Heart left ventricle (tissue), 16 donors: ENCODE results near the gene DOK5. TPM values are rescaled to one million over a fixed set of nuclear protein-coding genes. Genes with fewer than 3 reads are reported as not detected.
A peak's percentile ranks its signal among the peaks of the same experiment; 100 is the strongest.

Experiments used
- ATAC-seq, 4 donors: fragments of 200-7000 bp; cut with Tn5 transposase; one replicate each; pipeline ENCODE4 v1.9.1; 2020 to 2022; ENCODE audit warnings: moderate library complexity in 4 of 4, mild to moderate bottlenecking in 3 of 4, moderate number of reproducible peaks in 1 of 4
- DNase-seq, 5 donors: peaks; one replicate each; pipeline ENCODE4 v3.0.0-alpha.2; 2020
- H3K27ac ChIP-seq, 12 donors: fragments of 200-600 bp; sonication (generic) in 4 of 12; one replicate each; pipeline versions ENCODE4 v1.5.0 to v1.8.0; 2016 to 2022; ENCODE audit warnings: mild to moderate bottlenecking in 2 of 12
- H3K27me3 ChIP-seq, 9 donors: fragments of 200-600 bp; sonication (generic) in 2 of 9; one replicate each; pipeline versions ENCODE4 v1.5.1 to v1.8.0; 2016 to 2022; ENCODE audit warnings: mild to moderate bottlenecking in 3 of 9
- H3K36me3 ChIP-seq, 9 donors: fragments of 200-600 bp; sonication (generic) in 2 of 9; one replicate each; pipeline versions ENCODE4 v1.5.0 to v1.8.0; 2018 to 2022; ENCODE audit warnings: mild to moderate bottlenecking in 2 of 9
- H3K4me1 ChIP-seq, 12 donors: fragments of 200-600 bp; sonication (generic) in 4 of 12; one replicate each; pipeline versions ENCODE4 v1.5.0 to v1.8.0; 2016 to 2022; ENCODE audit warnings: mild to moderate bottlenecking in 3 of 12
- H3K4me3 ChIP-seq, 12 donors: fragments of 200-600 bp; sonication (generic) in 4 of 12; one replicate each; pipeline versions ENCODE4 v1.5.0 to v1.8.0; 2017 to 2022; ENCODE audit warnings: mild to moderate bottlenecking in 9 of 12, moderate library complexity in 4 of 12
- H3K9me3 ChIP-seq, 12 donors: fragments of 200-600 bp; sonication (generic) in 4 of 12; one replicate each; pipeline versions ENCODE4 v1.5.0 to v1.8.0; 2016 to 2022; ENCODE audit warnings: mild to moderate bottlenecking in 1 of 12
- CTCF ChIP-seq, 12 donors: fragments of 200-600 bp; sonication (generic) in 4 of 12; IDR thresholded peaks; one replicate each; pipeline versions ENCODE4 v1.5.0 to v1.8.0; 2018 to 2022; ENCODE audit warnings: antibody characterized with exemption in 12 of 12, mild to moderate bottlenecking in 5 of 12
- POLR2A ChIP-seq, 2 donors: fragments of 450-650 bp; IDR thresholded peaks; one replicate each; pipeline ENCODE4 v1.6.1; 2017; ENCODE audit warnings: antibody characterized with exemption in 2 of 2, mild to moderate bottlenecking in 2 of 2, moderate library complexity in 2 of 2
- WGBS, 4 donors: extraction: QIAGEN DNeasy Blood & Tissue Kit in 2 of 4; methylation state at CpG; one replicate each; pipeline versions ENCODE4 v1.1.5 to v1.1.7; 2013 to 2018; 5-methylcytosine and 5-hydroxymethylcytosine counted together
- intact Hi-C, 10 donors: fragments of 100-400 bp; cut with DNase I; formaldehyde crosslinking; loops; one replicate each; pipeline versions ENCODE4 v1.11.1 to v1.14.2; 2022
- polyA plus RNA-seq, 2 donors: library from polyadenylated mRNA; stranded (reverse); fragments of 200-250 nt; gene quantifications; one replicate each; pipeline ENCODE4 v1.2.3, GENCODE V29; 2013
- total RNA-seq, 9 donors: library from RNA; depleted of rRNA in 2 of 9; stranded (reverse); fragments of >200 nt in 2 of 9; fragmentation: NEBNext Ultra II Directional in 3 of 9; extraction: Animal tissue kit (Norgen Biotek cat#: 25700) in 3 of 9; gene quantifications; one replicate each; pipeline versions ENCODE4 v1.1.0 to v1.2.4, GENCODE V29; 2016 to 2023
- donor health status: ischemic (EF 13 %, LVEDD 7.1; RV severe dilation, severe dysfunction).
- donor health status: healthy with polysubstance abuse.
- donor health status: DM: no; HTN: yes; CAD: no.
- donor health status: DM: no; HTN: no; CAD: no.
- donor health status: ischemic (EF 25% LVEDD 6.9; RV normal size, moderate dysfunction).
- donor health status: ischemic (EF 25% LVEDD 5.7; RV mildly dilated, moderate dysfunction).
- donor health status: healthy.
- donor health status: DM: yes; HTN: yes; CAD: no.
- donor health status: ischemic (EF 35%, LVEDD 5.7; RV mildly dilated, moderate dysfunction).
- donor health status: nonischemic (EF 11% LVEDD 7.7; RV severe dilation, severe dysfunction).
- donor health status: DM: yes; HTN: yes; CAD: no.
- donor health status: PGD.
- donor health status: ischemic (EF 29% LVEDD 5.4; RV normal size, mild dysfunction).
- donor health status: nonischemic (EF 23%, LVEDD 6.1; RV moderate dilation, normal function).

The DOK5 gene
- total and polyA plus RNA-seq, 11 donors: 3.4 to 23.5 (median 6.4) TPM

- no peak for ATAC-seq
- intact Hi-C loops: loop anchor here in 6 of 10 donors (5.0 to 10.0 kb wide), 3 partner anchors 714 to 1662 kb away; no protein-coding TSS in a partner anchor
- H3K36me3 ChIP-seq: no peaks in the 10 kb centered on the region
- WGBS, 4 donors: 40 to 44% (median 41%) methylated on average over 5 of the region's 5 CpGs
- peaks cover 0 to 45% (median 2%) of the 10 kb centered on the region in 9 donors for H3K27me3 ChIP-seq
- H3K9me3 ChIP-seq: no peaks in the 10 kb centered on the region
- H3K27ac ChIP-seq: no peak overlapping the region
- TF ChIP-seq POLR2A (IDR thresholded peaks at IDR 0.05) (no peak), CTCF (IDR thresholded peaks at IDR 0.05) (no peak)
- H3K4me1 ChIP-seq: peaks cover 0 to 3% (median 0%) of the 10 kb centered on the region in 12 donors
- no peak overlapping the region for H3K4me3 ChIP-seq
- no peak for DNase-seq
Measured at GRCh38 chr20:54680439-54680838, 205.0 kb downstream of the DOK5 start.

GRCh38 chr20:54680872-54681619, 205.7 kb downstream of the DOK5 start:
- DNase-seq: peak in 1 of 5 donors; percentile 27
- Histone ChIP-seq H3K36me3 (no peaks in the 10 kb centered on the region), H3K27me3 (peaks cover 0 to 49% (median 2%) of the 10 kb centered on the region in 9 donors), H3K4me3 (no peak overlapping the region), H3K4me1 (peaks cover 0 to 3% (median 0%) of the 10 kb centered on the region in 12 donors), H3K9me3 (no peaks in the 10 kb centered on the region), H3K27ac (no peak overlapping the region)
- WGBS, 4 donors: 18 to 22% (median 19%) methylated on average over 14 of the region's 14 CpGs
- TF ChIP-seq CTCF (IDR thresholded peaks at IDR 0.05): peak; percentile 37 to 69 (median 60)
- no peak for TF ChIP-seq POLR2A (IDR thresholded peaks at IDR 0.05)
- no peak for ATAC-seq
- intact Hi-C loops: loop anchor here in 6 of 10 donors (5.0 to 10.0 kb wide), 3 partner anchors 714 to 1661 kb away; no protein-coding TSS in a partner anchor

- peaks cover 0 to 3% (median 0%) of the 10 kb centered on the region in 12 donors for H3K4me1 ChIP-seq
- no peaks in the 10 kb centered on the region for H3K9me3 ChIP-seq
- intact Hi-C loops: loop anchor here in 6 of 10 donors (5.0 to 10.0 kb wide), 3 partner anchors 713 to 1660 kb away; no protein-coding TSS in a partner anchor
- ATAC-seq (no peak), DNase-seq (no peak)
- 33 to 44% (median 36%) methylated on average over 6 of the region's 6 CpGs for WGBS, 4 donors
- H3K27me3 ChIP-seq: peaks cover 0 to 49% (median 2%) of the 10 kb centered on the region in 9 donors
- H3K27ac ChIP-seq: no peak overlapping the region
- TF ChIP-seq POLR2A (IDR thresholded peaks at IDR 0.05) (no peak), CTCF (IDR thresholded peaks at IDR 0.05) (no peak)
- H3K36me3 ChIP-seq: no peaks in the 10 kb centered on the region
- H3K4me3 ChIP-seq: no peak overlapping the region
Measured at GRCh38 chr20:54681869-54682268, 206.5 kb downstream of the DOK5 start.

- H3K4me1 ChIP-seq: no peaks in the 10 kb centered on the region
- intact Hi-C loops: loop anchor here in 5 of 10 donors (10.0 kb wide), 2 partner anchors 706 to 1486 kb away; no protein-coding TSS in a partner anchor
- 78 to 88% (median 87%) methylated on average over 1 of the region's 1 CpG for WGBS, 4 donors
- no peaks in the 10 kb centered on the region for H3K36me3 ChIP-seq
- no peak for ATAC-seq
- H3K27ac ChIP-seq: no peak overlapping the region
- TF ChIP-seq CTCF (IDR thresholded peaks at IDR 0.05) (no peak), POLR2A (IDR thresholded peaks at IDR 0.05) (no peak)
- DNase-seq: no peak
- H3K4me3 ChIP-seq: no peak overlapping the region
- H3K9me3 ChIP-seq: no peaks in the 10 kb centered on the region
- peaks cover 0 to 19% (median 0%) of the 10 kb centered on the region in 9 donors for H3K27me3 ChIP-seq
Measured at GRCh38 chr20:54688476-54688875, 213.1 kb downstream of the DOK5 start.
